Caco-2 (cell line): Measurements from ENCODE around the gene MTREX. TPM values are rescaled to one million over a fixed set of nuclear protein-coding genes. Genes with fewer than 3 reads are reported as not detected.

ENCODE experiments used
- BruUV-seq: library from RNA; stranded (reverse); fragments of 400-500 nt; replicated peaks from 2 replicates; lab custom pipeline; 2021; lab: Mats Ljungman, UMichigan
- CTCF ChIA-PET: fragments of 300-600 bp; sonication (Branson Sonifier 250); formaldehyde crosslinking; loops from one replicate; lab custom pipeline; 2022; ENCODE audit warnings: antibody characterized with exemption; lab: Charles Lee
- POLR2A ChIA-PET: fragments of 300-600 bp; sonication (Branson Sonifier 250); formaldehyde crosslinking; loops from one replicate; lab custom pipeline; 2022; ENCODE audit warnings: antibody characterized with exemption; lab: Charles Lee
- DNase-seq, 2 experiments: peaks; one replicate each; pipeline versions ENCODE4 v3.0.0 to v3.0.0-alpha.2; 2020 to 2022
- H3K27me3 ChIP-seq: replicated peaks from 2 replicates; pipeline ENCODE4 v1.6.0; 2011; ENCODE audit warnings: low read length; ENCODE audit not compliant: control insufficient read depth, insufficient read depth
- H3K36me3 ChIP-seq: 2 replicates; pipeline ENCODE4 v1.5.1; 2011; ENCODE audit warnings: low read length; ENCODE audit not compliant: control insufficient read depth, insufficient read depth
- H3K4me1 ChIP-seq: fragments of 250-450 bp; sonication (Bioruptor Pico); 2 replicates; pipeline ENCODE4 v1.5.1; 2020; ENCODE audit warnings: mild to moderate bottlenecking
- H3K4me3 ChIP-seq: 2 replicates; pipeline ENCODE4 v1.5.1; 2011; ENCODE audit warnings: low read depth, mild to moderate bottlenecking, control low read depth, low read length
- H3K9me3 ChIP-seq: fragments of 250-450 bp; sonication (Bioruptor Pico); 2 replicates; pipeline ENCODE4 v1.5.1; 2020; ENCODE audit warnings: mild to moderate bottlenecking, moderate library complexity
- H3K27ac Mint-ChIP-seq: one replicate; pipeline ENCODE4 v1.8.0; 2022; ENCODE audit warnings: mixed read lengths; ENCODE audit not compliant: unreplicated experiment
- H3K27me3 Mint-ChIP-seq: one replicate; pipeline ENCODE4 v1.8.0; 2022; ENCODE audit warnings: mixed read lengths; ENCODE audit not compliant: insufficient read depth, unreplicated experiment
- H3K36me3 Mint-ChIP-seq: one replicate; pipeline ENCODE4 v1.8.0; 2022; ENCODE audit warnings: mild to moderate bottlenecking, mixed read lengths; ENCODE audit not compliant: insufficient read depth, unreplicated experiment
- H3K4me1 Mint-ChIP-seq: one replicate; pipeline ENCODE4 v1.8.0; 2022; ENCODE audit warnings: low read depth, mixed read lengths; ENCODE audit not compliant: unreplicated experiment
- H3K4me3 Mint-ChIP-seq: one replicate; pipeline ENCODE4 v1.8.0; 2022; ENCODE audit warnings: mild to moderate bottlenecking, moderate library complexity, mixed read lengths; ENCODE audit not compliant: unreplicated experiment
- H3K9me3 Mint-ChIP-seq: one replicate; pipeline ENCODE4 v1.8.0; 2022; ENCODE audit warnings: mixed read lengths; ENCODE audit not compliant: unreplicated experiment
- CTCF ChIP-seq, 2 experiments: fragments of 200-600 bp in 1 of 2; IDR thresholded peaks; 1 replicate in 1 of 2; 2 replicates in 1 of 2; pipeline versions ENCODE4 v1.5.1 to v1.8.0; 2011 to 2022; ENCODE audit warnings: antibody characterized with exemption in 1 of 2, control low read depth in 1 of 2, inconsistent platforms in 1 of 2, low read depth in 1 of 2, low read length in 1 of 2, mild to moderate bottlenecking in 1 of 2, moderate library complexity in 1 of 2; ENCODE audit not compliant: insufficient read depth in 1 of 2, severe bottlenecking in 1 of 2, unreplicated experiment in 1 of 2
- intact Hi-C: fragments of 100-400 bp; cut with micrococcal nuclease; formaldehyde crosslinking; loops from one replicate; pipeline ENCODE4 v1.10.0; 2022; ENCODE audit not compliant: unreplicated experiment
- total RNA-seq: library from RNA; stranded (reverse); gene quantifications from 2 replicates; pipeline ENCODE4 v1.2.3, GENCODE V29; 2022

The MTREX gene
- total RNA-seq, 1 experiment from 2014 or later = 83.7 TPM

GRCh38 chr5:55319491-55319890, 11.7 kb downstream of the MTREX start:
- ChIA-PET CTCF (no interaction called here), POLR2A (no interaction called here)
- intact Hi-C loops = no loop called here
- H3K27me3 ChIP-seq = no peaks in the 10 kb centered on the region
- Mint-ChIP-seq H3K27me3 (no peaks in the 10 kb centered on the region), H3K36me3 (peaks cover 22% of the 10 kb centered on the region), H3K4me3 (no peak overlapping the region), H3K27ac (no peak overlapping the region), H3K9me3 (no peaks in the 10 kb centered on the region), H3K4me1 (no peaks in the 10 kb centered on the region)
- no peaks in the 10 kb centered on the region for H3K4me1 ChIP-seq
- BruUV-seq = no TSS peak
- no peaks in the 10 kb centered on the region for H3K9me3 ChIP-seq
- H3K36me3 ChIP-seq = no peaks in the 10 kb centered on the region
- no peak for DNase-seq
- no peak overlapping the region for H3K4me3 ChIP-seq
- no peak for TF ChIP-seq CTCF (IDR thresholded peaks at IDR 0.05; ENCODE audit: insufficient read depth in 1 of 2, low read depth in 1 of 2, low read length in 1 of 2, severe bottlenecking in 1 of 2, unreplicated experiment in 1 of 2)

GRCh38 chr5:55320571-55320970, 12.8 kb downstream of the MTREX start:
- Histone ChIP-seq H3K9me3 (no peaks in the 10 kb centered on the region), H3K4me3 (no peak overlapping the region), H3K36me3 (no peaks in the 10 kb centered on the region), H3K4me1 (no peaks in the 10 kb centered on the region), H3K27me3 (no peaks in the 10 kb centered on the region)
- no peaks in the 10 kb centered on the region for H3K9me3 Mint-ChIP-seq
- intact Hi-C loops = loop anchor here (10.0 kb wide), 1 partner anchor 614 kb away; no protein-coding TSS in a partner anchor
- no peak overlapping the region for H3K4me3 Mint-ChIP-seq
- no TSS peak for BruUV-seq
- no peak for DNase-seq
- ChIA-PET CTCF (no interaction called here), POLR2A (interaction anchor here (0.6 kb wide), 1 partner anchor 13 kb away, joined by 3 read pairs; the partner anchor contains the start of gene MTREX)
- no peaks in the 10 kb centered on the region for H3K27me3 Mint-ChIP-seq
- peaks cover 33% of the 10 kb centered on the region for H3K36me3 Mint-ChIP-seq
- no peak for TF ChIP-seq CTCF (IDR thresholded peaks at IDR 0.05; ENCODE audit: insufficient read depth in 1 of 2, low read depth in 1 of 2, low read length in 1 of 2, severe bottlenecking in 1 of 2, unreplicated experiment in 1 of 2)
- H3K27ac Mint-ChIP-seq = no peak overlapping the region
- H3K4me1 Mint-ChIP-seq = no peaks in the 10 kb centered on the region

GRCh38 chr5:55324006-55324405, 16.2 kb downstream of the MTREX start:
- Mint-ChIP-seq H3K27me3 (no peaks in the 10 kb centered on the region), H3K36me3 (peaks cover 24% of the 10 kb centered on the region), H3K9me3 (no peaks in the 10 kb centered on the region), H3K4me1 (no peaks in the 10 kb centered on the region), H3K27ac (no peak overlapping the region), H3K4me3 (no peak overlapping the region)
- TF ChIP-seq CTCF (IDR thresholded peaks at IDR 0.05; ENCODE audit: insufficient read depth in 1 of 2, low read depth in 1 of 2, low read length in 1 of 2, severe bottlenecking in 1 of 2, unreplicated experiment in 1 of 2) = no peak
- H3K4me3 ChIP-seq = no peak overlapping the region
- no peaks in the 10 kb centered on the region for H3K27me3 ChIP-seq
- ChIA-PET CTCF (interaction anchor here (0.6 kb wide), 1 partner anchor 31 kb away, joined by 4 read pairs; no protein-coding TSS in a partner anchor), POLR2A (no interaction called here)
- intact Hi-C loops = loop anchor here (1.0 to 10.0 kb wide), 3 partner anchors 137 to 611 kb away; no protein-coding TSS in a partner anchor
- no peaks in the 10 kb centered on the region for H3K9me3 ChIP-seq
- no peaks in the 10 kb centered on the region for H3K4me1 ChIP-seq
- no peaks in the 10 kb centered on the region; the same call in 1 of the 2 replicates for H3K36me3 ChIP-seq
- no peak for DNase-seq
- BruUV-seq = no TSS peak
